ENCODE measurements around the gene SNRPB2.

The SNRPB2 gene

DNA sequence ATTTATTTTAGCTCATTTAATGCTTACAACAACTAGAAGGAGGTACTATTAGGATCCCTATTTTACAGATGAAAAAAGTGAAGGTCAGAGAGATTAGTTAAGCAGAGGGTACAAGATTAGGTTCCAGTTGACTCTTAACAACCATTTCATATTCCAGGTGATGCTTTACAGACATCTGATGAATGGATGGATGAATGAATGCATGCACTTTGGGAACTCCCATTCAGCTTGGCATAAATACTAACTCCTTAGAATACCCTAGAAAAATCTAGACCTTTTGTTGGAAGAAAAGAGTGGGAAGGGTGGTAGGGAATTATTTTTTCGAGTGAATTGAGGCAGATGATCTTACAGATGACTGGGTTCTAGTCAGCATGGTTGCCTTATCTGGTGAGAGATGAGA is 746 bp upstream of the SNRPB2 start:
- Histone ChIP-seq H3K27ac (ENCODE audit: low read length) (peak overlapping the region; percentile 69), H3K4me3 (ENCODE audit: low read length in 2 of 2) (peak overlapping the region; percentile 92 to 97)

DNA sequence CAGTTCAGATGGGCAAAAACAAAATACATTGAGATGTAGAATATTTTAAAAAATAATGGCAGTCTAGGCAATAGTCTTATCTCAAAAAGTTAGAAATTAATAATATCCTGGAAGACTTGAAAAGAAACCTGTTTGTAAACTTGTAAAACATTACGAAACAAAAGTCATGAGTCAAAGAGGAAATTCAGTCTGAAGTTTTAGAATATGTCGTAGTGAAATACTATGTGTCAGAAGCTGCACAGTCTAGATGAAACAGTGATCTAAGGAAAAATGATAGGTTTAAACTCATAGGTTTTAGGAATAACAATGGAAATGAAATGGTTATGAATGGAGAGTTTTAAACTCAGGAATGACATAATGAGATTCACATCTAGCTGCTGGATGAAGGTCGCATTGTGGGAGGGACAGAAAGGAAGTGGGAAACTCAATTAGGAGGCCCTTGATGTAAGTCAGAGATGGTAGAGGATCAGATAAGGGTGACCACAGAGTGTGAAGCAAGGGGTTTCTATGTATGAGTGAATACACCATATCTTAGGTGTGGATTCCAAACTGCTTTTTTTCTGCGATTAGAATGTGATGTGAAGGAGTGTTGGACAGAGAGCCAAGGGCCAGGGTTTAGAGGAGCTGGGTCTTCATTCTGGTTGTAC is 2.8 kb downstream of the SNRPB2 start:
- no peak overlapping the region for H3K4me3 ChIP-seq (ENCODE audit: low read length in 2 of 2)
- peaks cover 31 to 37% of the 10 kb centered on the region in 2 donors for H3K36me3 ChIP-seq (ENCODE audit: control insufficient read depth in 2 of 2, insufficient read depth in 2 of 2, low read length in 2 of 2)
- no peaks in the 10 kb centered on the region for H3K27me3 ChIP-seq (ENCODE audit: control insufficient read depth in 1 of 2, insufficient read depth in 2 of 2, low read length in 2 of 2)
- no peaks in the 10 kb centered on the region for H3K9me3 ChIP-seq (ENCODE audit: control insufficient read depth in 2 of 2, low read length in 2 of 2)
- no peaks in the 10 kb centered on the region for H3K4me1 ChIP-seq (ENCODE audit: control insufficient read depth, insufficient read depth, low read length)
- no peak overlapping the region for H3K27ac ChIP-seq (ENCODE audit: low read length)
- no peak overlapping the region for H3K9ac ChIP-seq (ENCODE audit: low read length in 2 of 2)

More for the DNA sequence above, 746 bp upstream of the SNRPB2 start:
- peak overlapping the region; percentile 81 to 98 for H3K9ac ChIP-seq (ENCODE audit: low read length in 2 of 2)
- peaks cover 0 to 7% of the 10 kb centered on the region in 2 donors for H3K9me3 ChIP-seq (ENCODE audit: control insufficient read depth in 2 of 2, low read length in 2 of 2)
- no peaks in the 10 kb centered on the region for H3K27me3 ChIP-seq (ENCODE audit: control insufficient read depth in 1 of 2, insufficient read depth in 2 of 2, low read length in 2 of 2)
- no peaks in the 10 kb centered on the region for H3K4me1 ChIP-seq (ENCODE audit: control insufficient read depth, insufficient read depth, low read length)
- peaks cover 11 to 15% of the 10 kb centered on the region in 2 donors for H3K36me3 ChIP-seq (ENCODE audit: control insufficient read depth in 2 of 2, insufficient read depth in 2 of 2, low read length in 2 of 2)

DNA sequence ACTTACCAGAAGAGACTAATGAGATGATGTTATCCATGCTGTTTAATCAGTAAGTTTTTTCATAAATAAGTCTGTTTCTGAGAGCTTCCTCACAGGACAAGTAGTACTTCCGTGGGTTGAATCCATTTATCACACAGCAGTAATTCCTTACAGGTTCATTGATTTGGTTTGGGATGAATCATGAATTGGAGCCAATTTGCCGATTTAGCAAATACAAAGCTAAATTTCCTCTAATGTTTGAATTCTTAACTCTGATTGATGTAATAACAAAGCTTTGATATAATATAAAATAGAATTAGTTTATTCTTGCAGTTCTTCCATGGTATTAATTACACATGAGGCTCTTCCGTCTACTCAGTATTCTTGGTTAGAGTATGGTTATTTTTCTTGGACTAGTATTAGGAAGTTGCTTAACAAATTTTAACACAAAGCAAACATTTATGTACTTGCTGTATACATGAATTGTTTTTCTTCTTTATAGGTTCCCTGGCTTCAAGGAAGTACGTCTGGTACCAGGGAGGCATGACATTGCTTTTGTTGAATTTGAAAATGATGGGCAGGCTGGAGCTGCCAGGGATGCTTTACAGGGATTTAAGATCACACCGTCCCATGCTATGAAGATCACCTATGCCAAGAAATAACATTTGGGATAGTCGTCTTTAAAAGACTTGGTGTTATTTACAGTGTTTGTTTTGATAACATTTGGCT is 10.7 kb downstream of the SNRPB2 start:
- Histone ChIP-seq H3K9me3 (ENCODE audit: control insufficient read depth in 2 of 2, low read length in 2 of 2) (no peaks in the 10 kb centered on the region), H3K27ac (ENCODE audit: low read length) (no peak overlapping the region), H3K27me3 (ENCODE audit: control insufficient read depth in 1 of 2, insufficient read depth in 2 of 2, low read length in 2 of 2) (no peaks in the 10 kb centered on the region), H3K9ac (ENCODE audit: low read length in 2 of 2) (no peak overlapping the region), H3K36me3 (ENCODE audit: control insufficient read depth in 2 of 2, insufficient read depth in 2 of 2, low read length in 2 of 2) (peaks cover 10 to 30% of the 10 kb centered on the region in 2 donors), H3K4me1 (ENCODE audit: control insufficient read depth, insufficient read depth, low read length) (no peaks in the 10 kb centered on the region), H3K4me3 (ENCODE audit: low read length in 2 of 2) (no peak overlapping the region)

DNA sequence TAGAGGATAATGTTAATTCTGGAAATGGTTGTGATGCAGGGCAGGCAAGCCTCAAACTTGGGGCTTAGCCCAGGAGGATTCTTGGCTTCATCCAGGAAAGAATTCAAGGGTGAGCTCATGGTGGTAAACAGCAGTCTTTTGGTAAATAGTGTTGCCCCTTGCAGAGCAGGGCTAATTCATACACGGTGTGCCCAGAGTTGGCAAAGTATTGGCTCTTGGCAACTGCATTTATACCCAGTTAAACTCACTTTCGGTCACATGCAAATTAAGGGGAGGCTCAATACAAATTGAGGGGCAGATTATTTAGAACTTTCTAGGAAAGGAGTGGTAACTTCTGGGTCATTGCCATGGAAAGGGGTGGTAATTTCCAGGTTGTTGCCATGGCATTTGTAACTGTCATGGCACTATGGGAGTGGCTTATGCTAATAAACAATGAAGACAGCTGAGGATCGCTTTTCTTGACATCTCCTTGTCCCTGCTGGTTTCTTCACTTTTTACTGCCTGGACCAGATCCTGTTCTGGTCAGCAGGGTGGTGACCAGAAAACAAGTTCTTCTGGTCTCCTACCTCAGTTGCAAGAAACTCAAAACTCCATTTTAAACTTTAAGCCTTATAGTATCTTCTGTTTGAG is 14.5 kb downstream of the SNRPB2 start:
- H3K27ac ChIP-seq (ENCODE audit: low read length): no peak overlapping the region
- no peaks in the 10 kb centered on the region for H3K27me3 ChIP-seq (ENCODE audit: control insufficient read depth in 1 of 2, insufficient read depth in 2 of 2, low read length in 2 of 2)
- no peaks in the 10 kb centered on the region for H3K4me1 ChIP-seq (ENCODE audit: control insufficient read depth, insufficient read depth, low read length)
- H3K9ac ChIP-seq (ENCODE audit: low read length in 2 of 2): no peak overlapping the region
- no peaks in the 10 kb centered on the region for H3K9me3 ChIP-seq (ENCODE audit: control insufficient read depth in 2 of 2, low read length in 2 of 2)
- H3K36me3 ChIP-seq (ENCODE audit: control insufficient read depth in 2 of 2, insufficient read depth in 2 of 2, low read length in 2 of 2): peaks cover 0 to 12% of the 10 kb centered on the region in 2 donors
- H3K4me3 ChIP-seq (ENCODE audit: low read length in 2 of 2): no peak overlapping the region

DNA sequence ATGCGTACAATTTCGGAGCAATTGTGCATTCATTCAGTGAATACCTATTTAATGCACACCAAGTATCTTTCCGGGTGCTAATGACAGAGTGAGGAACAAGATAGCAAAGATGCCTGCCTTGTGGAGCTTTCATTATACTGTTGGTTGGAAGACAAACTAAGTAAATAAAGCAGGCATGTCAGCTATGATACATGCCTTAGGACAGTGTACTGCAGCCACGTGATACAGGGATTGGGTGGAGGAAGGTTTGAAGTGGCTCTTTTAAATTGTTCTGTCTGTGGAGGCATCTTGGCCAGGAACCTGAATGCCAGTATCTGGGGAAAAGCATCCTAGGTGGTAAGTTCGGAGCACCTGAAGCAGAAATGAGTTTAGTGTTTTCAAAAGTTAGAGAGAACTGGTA is 15.4 kb downstream of the SNRPB2 start:
- Histone ChIP-seq H3K27me3 (ENCODE audit: control insufficient read depth in 1 of 2, insufficient read depth in 2 of 2, low read length in 2 of 2) (no peaks in the 10 kb centered on the region), H3K36me3 (ENCODE audit: control insufficient read depth in 2 of 2, insufficient read depth in 2 of 2, low read length in 2 of 2) (peaks cover 0 to 12% of the 10 kb centered on the region in 2 donors), H3K27ac (ENCODE audit: low read length) (no peak overlapping the region), H3K9me3 (ENCODE audit: control insufficient read depth in 2 of 2, low read length in 2 of 2) (no peaks in the 10 kb centered on the region), H3K9ac (ENCODE audit: low read length in 2 of 2) (no peak overlapping the region), H3K4me1 (ENCODE audit: control insufficient read depth, insufficient read depth, low read length) (no peaks in the 10 kb centered on the region), H3K4me3 (ENCODE audit: low read length in 2 of 2) (no peak overlapping the region)

DNA sequence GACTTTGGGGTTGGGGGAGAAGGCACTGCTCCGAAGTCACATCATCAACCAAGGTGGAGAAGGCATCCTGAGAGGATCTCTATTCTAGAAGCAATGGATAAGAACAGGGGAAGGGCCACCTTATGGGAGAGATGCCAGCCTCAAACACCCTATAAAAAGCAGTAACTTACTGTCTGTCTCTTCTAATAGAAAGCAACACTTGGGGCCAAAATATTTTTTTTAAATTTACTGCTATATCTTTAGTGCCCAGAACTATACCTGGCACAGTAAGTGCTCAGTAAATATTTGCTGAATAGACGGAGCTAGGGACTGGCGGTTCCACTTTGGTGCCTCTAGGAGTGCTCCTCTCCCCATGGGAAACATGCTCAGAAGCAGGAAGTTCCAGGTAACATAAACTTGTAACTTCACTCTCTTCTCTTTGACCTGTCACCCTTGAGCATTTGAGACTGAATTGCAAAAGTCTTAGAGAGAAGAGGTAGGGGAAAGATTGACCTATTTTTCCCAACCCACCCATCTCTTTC is 17.5 kb downstream of the SNRPB2 start:
- Histone ChIP-seq H3K9ac (ENCODE audit: low read length in 2 of 2) (no peak overlapping the region), H3K4me3 (ENCODE audit: low read length in 2 of 2) (no peak overlapping the region), H3K4me1 (ENCODE audit: control insufficient read depth, insufficient read depth, low read length) (no peaks in the 10 kb centered on the region), H3K27me3 (ENCODE audit: control insufficient read depth in 1 of 2, insufficient read depth in 2 of 2, low read length in 2 of 2) (no peaks in the 10 kb centered on the region), H3K36me3 (ENCODE audit: control insufficient read depth in 2 of 2, insufficient read depth in 2 of 2, low read length in 2 of 2) (peaks cover 0 to 4% of the 10 kb centered on the region in 2 donors), H3K27ac (ENCODE audit: low read length) (no peak overlapping the region), H3K9me3 (ENCODE audit: control insufficient read depth in 2 of 2, low read length in 2 of 2) (no peaks in the 10 kb centered on the region)

DNA sequence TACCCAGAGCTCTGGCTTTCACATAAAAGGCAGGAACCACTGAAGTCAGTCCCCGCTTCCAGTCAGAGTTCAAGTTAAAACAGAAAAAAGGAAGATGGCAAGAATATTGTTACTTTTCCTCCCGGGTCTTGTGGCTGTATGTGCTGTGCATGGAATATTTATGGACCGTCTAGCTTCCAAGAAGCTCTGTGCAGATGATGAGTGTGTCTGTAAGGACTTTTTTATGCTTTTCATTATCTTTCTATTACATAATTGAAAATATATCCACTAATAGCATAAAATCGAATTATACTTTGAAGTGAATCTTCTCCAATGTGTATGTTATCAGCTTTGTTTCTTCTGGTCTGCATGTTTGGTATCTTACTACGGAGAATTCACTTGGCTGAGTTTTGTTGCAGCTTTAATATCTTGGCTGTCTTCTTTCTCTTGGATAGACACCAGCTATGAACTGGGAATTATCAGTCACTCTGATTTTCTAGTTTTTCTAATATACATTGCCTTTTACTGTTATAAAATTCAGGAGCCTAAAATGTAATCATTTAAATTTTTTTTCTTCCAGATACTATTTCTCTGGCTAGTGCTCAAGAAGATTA is 18.6 kb downstream of the SNRPB2 start, which contains the start of gene OTOR:
Gene OTOR, plus strand, starts transcription at position 51 of the 593 bp plus-strand sequence. Its CDS starts 44 bp downstream, at position 95.
- no peaks in the 10 kb centered on the region for H3K9me3 ChIP-seq (ENCODE audit: control insufficient read depth in 2 of 2, low read length in 2 of 2)
- H3K4me1 ChIP-seq (ENCODE audit: control insufficient read depth, insufficient read depth, low read length): no peaks in the 10 kb centered on the region
- no peaks in the 10 kb centered on the region for H3K36me3 ChIP-seq (ENCODE audit: control insufficient read depth in 2 of 2, insufficient read depth in 2 of 2, low read length in 2 of 2)
- no peak within 1 kb of the TSS for H3K9ac ChIP-seq (ENCODE audit: low read length in 2 of 2)
- H3K27me3 ChIP-seq (ENCODE audit: control insufficient read depth in 1 of 2, insufficient read depth in 2 of 2, low read length in 2 of 2): no peaks in the 10 kb centered on the region
- H3K4me3 ChIP-seq (ENCODE audit: low read length in 2 of 2): no peak within 1 kb of the TSS
- no peak within 1 kb of the TSS for H3K27ac ChIP-seq (ENCODE audit: low read length)

DNA sequence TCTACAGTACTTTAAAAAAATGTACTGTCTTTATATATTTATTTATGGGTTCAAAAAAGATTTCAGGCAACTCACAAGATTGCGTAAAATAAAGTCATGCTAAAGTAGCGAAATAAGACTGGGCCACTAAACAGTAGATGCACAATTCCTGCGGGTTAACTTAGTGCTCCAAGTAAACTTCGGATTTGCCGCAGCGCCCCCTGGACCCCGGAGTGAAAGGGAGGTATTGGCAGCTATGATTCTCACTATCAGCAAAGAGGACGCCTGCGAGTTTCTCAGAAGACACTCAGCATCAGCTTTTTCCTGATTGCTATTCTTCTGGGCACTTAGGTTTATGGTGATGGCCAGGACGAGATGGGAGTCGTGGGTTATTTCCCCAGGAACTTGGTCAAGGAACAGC is 19.7 kb downstream of the SNRPB2 start:
- Histone ChIP-seq H3K9ac (ENCODE audit: low read length in 2 of 2) (no peak overlapping the region), H3K4me3 (ENCODE audit: low read length in 2 of 2) (no peak overlapping the region), H3K27ac (ENCODE audit: low read length) (no peak overlapping the region), H3K4me1 (ENCODE audit: control insufficient read depth, insufficient read depth, low read length) (no peaks in the 10 kb centered on the region), H3K9me3 (ENCODE audit: control insufficient read depth in 2 of 2, low read length in 2 of 2) (no peaks in the 10 kb centered on the region), H3K27me3 (ENCODE audit: control insufficient read depth in 1 of 2, insufficient read depth in 2 of 2, low read length in 2 of 2) (peaks cover 2% of the 10 kb centered on the region in 2 donors), H3K36me3 (ENCODE audit: control insufficient read depth in 2 of 2, insufficient read depth in 2 of 2, low read length in 2 of 2) (no peaks in the 10 kb centered on the region)

DNA sequence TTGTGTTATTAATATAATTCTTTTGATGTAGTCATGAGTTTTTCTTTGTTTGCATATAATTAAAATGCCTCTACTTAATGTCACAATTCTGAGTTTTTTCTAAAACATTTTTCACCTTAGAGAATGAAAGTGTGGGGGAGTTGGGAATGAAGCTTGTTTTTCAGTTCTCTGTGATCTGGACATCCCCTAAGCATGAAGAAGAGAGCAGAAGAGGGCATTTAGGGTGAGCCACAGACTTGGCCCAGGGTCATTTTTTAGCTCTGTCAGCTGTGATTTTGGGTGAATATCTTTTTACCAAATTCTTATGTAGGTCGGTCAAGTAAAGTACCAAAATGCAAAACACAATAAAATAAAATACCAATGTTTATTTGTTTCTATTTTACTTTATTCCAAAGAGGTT is 22.3 kb downstream of the SNRPB2 start:
- Histone ChIP-seq H3K9ac (ENCODE audit: low read length in 2 of 2) (no peak overlapping the region), H3K27ac (ENCODE audit: low read length) (no peak overlapping the region), H3K27me3 (ENCODE audit: control insufficient read depth in 1 of 2, insufficient read depth in 2 of 2, low read length in 2 of 2) (peaks cover 2% of the 10 kb centered on the region in 2 donors), H3K9me3 (ENCODE audit: control insufficient read depth in 2 of 2, low read length in 2 of 2) (no peaks in the 10 kb centered on the region), H3K36me3 (ENCODE audit: control insufficient read depth in 2 of 2, insufficient read depth in 2 of 2, low read length in 2 of 2) (no peaks in the 10 kb centered on the region), H3K4me3 (ENCODE audit: low read length in 2 of 2) (no peak overlapping the region), H3K4me1 (ENCODE audit: control insufficient read depth, insufficient read depth, low read length) (no peaks in the 10 kb centered on the region)

DNA sequence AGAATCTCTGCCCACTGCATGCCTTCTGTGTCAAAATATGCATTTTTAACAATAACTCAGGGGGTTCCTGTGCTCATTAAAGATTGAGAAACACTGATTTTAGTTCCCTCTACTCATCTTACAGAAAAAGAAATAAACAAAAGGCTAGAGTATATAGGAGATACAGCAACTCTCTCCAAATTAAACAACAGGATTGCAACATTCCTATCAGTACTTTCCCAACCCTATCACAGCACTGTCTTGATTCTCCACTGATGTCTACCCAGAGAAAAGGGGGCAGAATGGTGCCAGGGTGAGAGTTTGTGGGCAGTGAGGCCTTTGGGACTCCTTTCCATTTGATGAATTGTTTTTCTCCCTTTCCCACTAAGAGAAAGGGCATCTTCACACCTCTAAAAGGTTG is 23.1 kb downstream of the SNRPB2 start:
- Histone ChIP-seq H3K9me3 (ENCODE audit: control insufficient read depth in 2 of 2, low read length in 2 of 2) (no peaks in the 10 kb centered on the region), H3K27ac (ENCODE audit: low read length) (no peak overlapping the region), H3K9ac (ENCODE audit: low read length in 2 of 2) (no peak overlapping the region), H3K4me1 (ENCODE audit: control insufficient read depth, insufficient read depth, low read length) (no peaks in the 10 kb centered on the region), H3K36me3 (ENCODE audit: control insufficient read depth in 2 of 2, insufficient read depth in 2 of 2, low read length in 2 of 2) (no peaks in the 10 kb centered on the region), H3K27me3 (ENCODE audit: control insufficient read depth in 1 of 2, insufficient read depth in 2 of 2, low read length in 2 of 2) (peaks cover 2% of the 10 kb centered on the region in 2 donors), H3K4me3 (ENCODE audit: low read length in 2 of 2) (no peak overlapping the region)
